Nephron (organoid): ENCODE data around the gene FAM210A.

ENCODE experiments used
- H3K27ac Mint-ChIP-seq, 3 experiments: 2 replicates each; pipeline ENCODE4 v1.8.0; 2020; ENCODE audit warnings: mixed read lengths in 3 of 3, mild to moderate bottlenecking in 2 of 3, moderate library complexity in 1 of 3
- H3K27me3 Mint-ChIP-seq: 2 replicates; pipeline ENCODE4 v1.8.0; 2021; ENCODE audit warnings: low read depth, mild to moderate bottlenecking, moderate library complexity, mixed read lengths
- H3K36me3 Mint-ChIP-seq: 2 replicates; pipeline ENCODE4 v1.8.0; 2020; ENCODE audit warnings: low read depth, mixed read lengths
- H3K4me1 Mint-ChIP-seq: 2 replicates; pipeline ENCODE4 v1.8.0; 2020; ENCODE audit warnings: mixed read lengths
- H3K4me3 Mint-ChIP-seq, 3 experiments: 2 replicates each; pipeline ENCODE4 v1.8.0; 2020; ENCODE audit warnings: mild to moderate bottlenecking in 3 of 3, mixed read lengths in 3 of 3, moderate library complexity in 2 of 3
- H3K9me3 Mint-ChIP-seq: 2 replicates; pipeline ENCODE4 v1.8.0; 2020; ENCODE audit warnings: mixed read lengths
- CTCF ChIP-seq, 3 experiments: fragments of 200-600 bp; sonication (generic); IDR thresholded peaks; one replicate each; pipeline ENCODE4 v1.5.0; 2021; ENCODE audit warnings: antibody characterized with exemption in 3 of 3; ENCODE audit not compliant: unreplicated experiment in 3 of 3

FAM210A gene, protein sequence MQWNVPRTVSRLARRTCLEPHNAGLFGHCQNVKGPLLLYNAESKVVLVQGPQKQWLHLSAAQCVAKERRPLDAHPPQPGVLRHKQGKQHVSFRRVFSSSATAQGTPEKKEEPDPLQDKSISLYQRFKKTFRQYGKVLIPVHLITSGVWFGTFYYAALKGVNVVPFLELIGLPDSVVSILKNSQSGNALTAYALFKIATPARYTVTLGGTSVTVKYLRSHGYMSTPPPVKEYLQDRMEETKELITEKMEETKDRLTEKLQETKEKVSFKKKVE

GRCh38 chr18:13726232-13726971 is at the start of gene FAM210A, which contains the start of gene RNMT:
FAM210A (minus strand) TSS chr18:13726558; CDS start chr18:13682077, 44,481 bp downstream.
RNMT (plus strand) TSS chr18:13726673; CDS start chr18:13731518, 4,845 bp downstream.
- peaks cover 4% of the 10 kb centered on the region for H3K27me3 Mint-ChIP-seq
- H3K9me3 Mint-ChIP-seq = no peaks in the 10 kb centered on the region
- peak within 1 kb of the TSS; percentile 85 to 94 (median 91) for H3K27ac Mint-ChIP-seq
- peaks cover 5% of the 10 kb centered on the region for H3K36me3 Mint-ChIP-seq
- peaks cover 31% of the 10 kb centered on the region for H3K4me1 Mint-ChIP-seq
- peak within 1 kb of the TSS; percentile 91 to 93 (median 91) for H3K4me3 Mint-ChIP-seq
- TF ChIP-seq CTCF (IDR thresholded peaks at IDR 0.05; ENCODE audit: unreplicated experiment in 3 of 3) = no peak

- Mint-ChIP-seq H3K27ac (no peak overlapping the region), H3K4me1 (no peaks in the 10 kb centered on the region), H3K9me3 (no peaks in the 10 kb centered on the region), H3K36me3 (no peaks in the 10 kb centered on the region), H3K27me3 (peaks cover 6% of the 10 kb centered on the region), H3K4me3 (no peak overlapping the region)
- TF ChIP-seq CTCF (IDR thresholded peaks at IDR 0.05; ENCODE audit: unreplicated experiment in 3 of 3) = no peak
Observed at GRCh38 chr18:13775058-13775457, 48.7 kb upstream of the FAM210A start.

- H3K27ac Mint-ChIP-seq = no peak overlapping the region
- peaks cover 73% of the 10 kb centered on the region for H3K36me3 Mint-ChIP-seq
- no peaks in the 10 kb centered on the region for H3K27me3 Mint-ChIP-seq
- TF ChIP-seq CTCF (IDR thresholded peaks at IDR 0.05; ENCODE audit: unreplicated experiment in 3 of 3) = no peak
- no peak overlapping the region for H3K4me3 Mint-ChIP-seq
- H3K9me3 Mint-ChIP-seq = peaks cover 35% of the 10 kb centered on the region
- no peaks in the 10 kb centered on the region for H3K4me1 Mint-ChIP-seq
Observed at GRCh38 chr18:13762690-13763439, 36.5 kb upstream of the FAM210A start.

GRCh38 chr18:13760047-13760446 is 33.7 kb upstream of the FAM210A start:
- H3K27me3 Mint-ChIP-seq = no peaks in the 10 kb centered on the region

DNA sequence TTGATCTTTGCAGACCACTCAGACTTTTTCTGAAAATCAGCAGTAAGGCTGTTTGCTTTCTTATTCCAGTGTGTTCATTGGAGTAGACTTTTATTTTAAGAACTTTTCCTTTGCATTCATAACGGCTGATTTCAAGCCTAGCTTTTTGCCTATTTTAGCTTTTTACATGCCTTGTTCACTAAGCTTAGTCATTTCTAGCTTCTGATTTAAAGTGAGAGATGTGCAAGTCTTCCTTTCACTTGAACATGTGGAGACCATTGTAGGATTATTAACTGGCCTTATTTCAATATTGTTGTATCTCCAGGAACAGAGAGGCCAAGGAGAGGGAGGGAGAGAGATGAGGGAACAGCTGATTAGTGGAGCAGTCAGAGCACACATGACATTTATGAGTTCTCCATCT is 32.3 kb upstream of the FAM210A start:
- TF ChIP-seq CTCF (IDR thresholded peaks at IDR 0.05; ENCODE audit: unreplicated experiment in 3 of 3) = no peak
- Mint-ChIP-seq H3K4me3 (no peak overlapping the region), H3K36me3 (peaks cover 88% of the 10 kb centered on the region), H3K4me1 (no peaks in the 10 kb centered on the region), H3K9me3 (peaks cover under 1% of the 10 kb centered on the region), H3K27me3 (no peaks in the 10 kb centered on the region), H3K27ac (no peak overlapping the region)

More at GRCh38 chr18:13760047-13760446, 33.7 kb upstream of the FAM210A start:
- H3K4me1 Mint-ChIP-seq = no peaks in the 10 kb centered on the region
- peaks cover 14% of the 10 kb centered on the region for H3K9me3 Mint-ChIP-seq
- peaks cover 89% of the 10 kb centered on the region for H3K36me3 Mint-ChIP-seq
- H3K4me3 Mint-ChIP-seq = no peak overlapping the region
- no peak overlapping the region for H3K27ac Mint-ChIP-seq
- TF ChIP-seq CTCF (IDR thresholded peaks at IDR 0.05; ENCODE audit: unreplicated experiment in 3 of 3) = no peak
